ENCODE data around the gene DDX49. TPM values are rescaled to one million over a fixed set of nuclear protein-coding genes. Genes with fewer than 3 reads are reported as not detected.
"Not testable (repeated sequence)": the region's sequence is repeated elsewhere in the genome, so short reads cannot be mapped to it uniquely, and the experiment has no call there.

Gene DDX49
- total RNA-seq, 2 experiments from 2014 or later: 87.4 to 89.2 TPM

GRCh38 chr19:18901491-18901890 is 18.0 kb upstream of the DDX49 start:
- peaks cover 12% of the 10 kb centered on the region for H3K27me3 Mint-ChIP-seq
- H3K9me3 Mint-ChIP-seq: no peaks in the 10 kb centered on the region
- no peak overlapping the region for H3K4me3 Mint-ChIP-seq
- H3K36me3 Mint-ChIP-seq: peaks cover 6% of the 10 kb centered on the region
- H3K27ac Mint-ChIP-seq: no peak overlapping the region
- DNase-seq: no peak
- H3K4me1 Mint-ChIP-seq: no peaks in the 10 kb centered on the region

- H3K4me1 Mint-ChIP-seq, H3K27ac Mint-ChIP-seq, H3K27me3 Mint-ChIP-seq, H3K9me3 Mint-ChIP-seq, DNase-seq, H3K4me3 Mint-ChIP-seq, H3K36me3 Mint-ChIP-seq: not testable (repeated sequence)
Measured at GRCh38 chr19:18902519-18902918, 17.0 kb upstream of the DDX49 start.

- Mint-ChIP-seq H3K36me3 (peaks cover 6% of the 10 kb centered on the region), H3K9me3 (no peaks in the 10 kb centered on the region), H3K4me3 (no peak overlapping the region), H3K27me3 (no peaks in the 10 kb centered on the region), H3K4me1 (no peaks in the 10 kb centered on the region), H3K27ac (no peak overlapping the region)
- DNase-seq: no peak
Measured at GRCh38 chr19:18903156-18904037, 16.1 kb upstream of the DDX49 start.

GRCh38 chr19:18904334-18905057 is 15.0 kb upstream of the DDX49 start:
- Mint-ChIP-seq H3K4me3 (no peak overlapping the region), H3K36me3 (peaks cover 6% of the 10 kb centered on the region), H3K27me3 (no peaks in the 10 kb centered on the region), H3K9me3 (no peaks in the 10 kb centered on the region), H3K4me1 (no peaks in the 10 kb centered on the region), H3K27ac (no peak overlapping the region)
- DNase-seq: no peak

GRCh38 chr19:18905058-18905456 is 14.5 kb upstream of the DDX49 start:
- no peak overlapping the region for H3K27ac Mint-ChIP-seq
- no peaks in the 10 kb centered on the region for H3K9me3 Mint-ChIP-seq
- H3K36me3 Mint-ChIP-seq: peaks cover 6% of the 10 kb centered on the region
- DNase-seq: no peak
- H3K4me1 Mint-ChIP-seq: no peaks in the 10 kb centered on the region
- H3K27me3 Mint-ChIP-seq: no peaks in the 10 kb centered on the region
- H3K4me3 Mint-ChIP-seq: no peak overlapping the region

GRCh38 chr19:18905513-18906236 is 13.8 kb upstream of the DDX49 start:
- H3K4me1 Mint-ChIP-seq: no peaks in the 10 kb centered on the region
- no peak overlapping the region for H3K4me3 Mint-ChIP-seq
- DNase-seq: no peak
- no peak overlapping the region for H3K27ac Mint-ChIP-seq
- no peaks in the 10 kb centered on the region for H3K27me3 Mint-ChIP-seq
- peaks cover 4% of the 10 kb centered on the region for H3K36me3 Mint-ChIP-seq
- no peaks in the 10 kb centered on the region for H3K9me3 Mint-ChIP-seq

GRCh38 chr19:18906605-18907519 is 12.7 kb upstream of the DDX49 start:
- Mint-ChIP-seq H3K4me1 (no peaks in the 10 kb centered on the region), H3K27ac (no peak overlapping the region), H3K9me3 (no peaks in the 10 kb centered on the region), H3K27me3 (no peaks in the 10 kb centered on the region), H3K4me3 (no peak overlapping the region), H3K36me3 (peaks cover 2% of the 10 kb centered on the region)
- DNase-seq: no peak

GRCh38 chr19:18908917-18909619 is 10.4 kb upstream of the DDX49 start:
- Mint-ChIP-seq H3K36me3 (peaks cover 7% of the 10 kb centered on the region), H3K4me1 (no peaks in the 10 kb centered on the region), H3K4me3 (no peak overlapping the region), H3K27ac (no peak overlapping the region), H3K9me3 (no peaks in the 10 kb centered on the region), H3K27me3 (no peaks in the 10 kb centered on the region)
- DNase-seq: no peak

GRCh38 chr19:18910010-18910409 is 9.5 kb upstream of the DDX49 start:
- Mint-ChIP-seq H3K4me3 (no peak overlapping the region), H3K4me1 (peaks cover 1% of the 10 kb centered on the region), H3K36me3 (peaks cover 7% of the 10 kb centered on the region), H3K27me3 (no peaks in the 10 kb centered on the region), H3K27ac (no peak overlapping the region), H3K9me3 (no peaks in the 10 kb centered on the region)
- no peak for DNase-seq

- peaks cover 10% of the 10 kb centered on the region for H3K36me3 Mint-ChIP-seq
- H3K27me3 Mint-ChIP-seq: no peaks in the 10 kb centered on the region
- no peak overlapping the region for H3K27ac Mint-ChIP-seq
Measured at GRCh38 chr19:18910801-18911436, 8.6 kb upstream of the DDX49 start.

GRCh38 chr19:18912933-18913332 is 6.6 kb upstream of the DDX49 start:
- no peak overlapping the region for H3K4me3 Mint-ChIP-seq
- no peak overlapping the region for H3K27ac Mint-ChIP-seq
- H3K36me3 Mint-ChIP-seq: peaks cover 24% of the 10 kb centered on the region

More at GRCh38 chr19:18910801-18911436, 8.6 kb upstream of the DDX49 start:
- H3K4me3 Mint-ChIP-seq: no peak overlapping the region
- no peaks in the 10 kb centered on the region for H3K9me3 Mint-ChIP-seq
- DNase-seq: no peak
- peaks cover 6% of the 10 kb centered on the region for H3K4me1 Mint-ChIP-seq

GRCh38 chr19:18913466-18913865 is 6.0 kb upstream of the DDX49 start:
- Mint-ChIP-seq H3K4me1 (peaks cover 17% of the 10 kb centered on the region), H3K36me3 (peaks cover 24% of the 10 kb centered on the region), H3K27me3 (no peaks in the 10 kb centered on the region), H3K4me3 (no peak overlapping the region), H3K9me3 (no peaks in the 10 kb centered on the region), H3K27ac (no peak overlapping the region)
- DNase-seq: no peak

More at GRCh38 chr19:18912933-18913332, 6.6 kb upstream of the DDX49 start:
- no peaks in the 10 kb centered on the region for H3K27me3 Mint-ChIP-seq
- no peak for DNase-seq
- peaks cover 16% of the 10 kb centered on the region for H3K4me1 Mint-ChIP-seq
- no peaks in the 10 kb centered on the region for H3K9me3 Mint-ChIP-seq

GRCh38 chr19:18915639-18916038 is 3.9 kb upstream of the DDX49 start:
- no peaks in the 10 kb centered on the region for H3K9me3 Mint-ChIP-seq
- H3K27me3 Mint-ChIP-seq: peaks cover 3% of the 10 kb centered on the region
- DNase-seq: peak; percentile 44
- H3K27ac Mint-ChIP-seq: no peak overlapping the region
- peaks cover 32% of the 10 kb centered on the region for H3K36me3 Mint-ChIP-seq
- H3K4me3 Mint-ChIP-seq: no peak overlapping the region
- peaks cover 23% of the 10 kb centered on the region for H3K4me1 Mint-ChIP-seq
